ENCODE data around the gene RORB. TPM values are rescaled to one million over a fixed set of nuclear protein-coding genes. Genes with fewer than 3 reads are reported as not detected.

The RORB gene
- total RNA-seq, 4 donors from 2014 or later, result under 0.01 to 2.5 (median 0.94) TPM; not detected in 1

- H3K4me3 ChIP-seq, result no peak overlapping the region
- H3K27me3 ChIP-seq, result peaks cover 0 to 9% of the 10 kb centered on the region in 2 donors
- DNase-seq, result no peak
- peaks cover 0 to 23% (median 0%) of the 10 kb centered on the region in 4 donors for H3K4me1 ChIP-seq
- H3K36me3 ChIP-seq, result no peaks in the 10 kb centered on the region
- TF ChIP-seq POLR2A (IDR thresholded peaks at IDR 0.05) (no peak), CTCF (IDR thresholded peaks at IDR 0.05) (no peak)
- no peaks in the 10 kb centered on the region for H3K9me3 ChIP-seq
- no peak overlapping the region for H3K27ac ChIP-seq
Observed at GRCh38 chr9:74501570-74501969, 4.4 kb downstream of the RORB start.

- TF ChIP-seq CTCF (IDR thresholded peaks at IDR 0.05), result no peak
- TF ChIP-seq POLR2A (IDR thresholded peaks at IDR 0.05), result no peak
- DNase-seq, result no peak
- H3K27me3 ChIP-seq, result peaks cover 0 to 9% of the 10 kb centered on the region in 2 donors
Observed at GRCh38 chr9:74503219-74503618, 6.1 kb downstream of the RORB start.

GRCh38 chr9:74503666-74504065 is 6.5 kb downstream of the RORB start:
- no peak for DNase-seq
- H3K27me3 ChIP-seq, result peaks cover 0 to 9% of the 10 kb centered on the region in 2 donors
- TF ChIP-seq POLR2A (IDR thresholded peaks at IDR 0.05) (no peak), CTCF (IDR thresholded peaks at IDR 0.05) (no peak)
- H3K27ac ChIP-seq, result no peak overlapping the region
- H3K9me3 ChIP-seq, result no peaks in the 10 kb centered on the region
- H3K4me1 ChIP-seq, result peaks cover 0 to 14% (median 0%) of the 10 kb centered on the region in 4 donors
- H3K4me3 ChIP-seq, result no peak overlapping the region
- no peaks in the 10 kb centered on the region for H3K36me3 ChIP-seq

More at GRCh38 chr9:74503219-74503618, 6.1 kb downstream of the RORB start:
- Histone ChIP-seq H3K9me3 (no peaks in the 10 kb centered on the region), H3K36me3 (no peaks in the 10 kb centered on the region), H3K4me3 (no peak overlapping the region), H3K27ac (no peak overlapping the region), H3K4me1 (peaks cover 0 to 19% (median 0%) of the 10 kb centered on the region in 4 donors)

- no peak overlapping the region for H3K27ac ChIP-seq
- no peak overlapping the region for H3K4me3 ChIP-seq
- H3K4me1 ChIP-seq, result no peaks in the 10 kb centered on the region
- H3K36me3 ChIP-seq, result no peaks in the 10 kb centered on the region
- DNase-seq, result no peak
- H3K27me3 ChIP-seq, result no peaks in the 10 kb centered on the region
- TF ChIP-seq POLR2A (IDR thresholded peaks at IDR 0.05) (no peak), CTCF (IDR thresholded peaks at IDR 0.05) (no peak)
- H3K9me3 ChIP-seq, result no peaks in the 10 kb centered on the region
Observed at GRCh38 chr9:74511333-74511732, 14.2 kb downstream of the RORB start.

GRCh38 chr9:74512416-74512815 is 15.3 kb downstream of the RORB start:
- no peak for TF ChIP-seq CTCF (IDR thresholded peaks at IDR 0.05)
- TF ChIP-seq POLR2A (IDR thresholded peaks at IDR 0.05), result no peak
- DNase-seq, result no peak
- no peak overlapping the region for H3K4me3 ChIP-seq

GRCh38 chr9:74513221-74513620 is 16.1 kb downstream of the RORB start:
- Histone ChIP-seq H3K27me3 (no peaks in the 10 kb centered on the region), H3K36me3 (no peaks in the 10 kb centered on the region)

More at GRCh38 chr9:74512416-74512815, 15.3 kb downstream of the RORB start:
- H3K36me3 ChIP-seq, result no peaks in the 10 kb centered on the region
- no peak overlapping the region for H3K27ac ChIP-seq
- no peaks in the 10 kb centered on the region for H3K4me1 ChIP-seq
- H3K27me3 ChIP-seq, result no peaks in the 10 kb centered on the region
- H3K9me3 ChIP-seq, result no peaks in the 10 kb centered on the region

More at GRCh38 chr9:74513221-74513620, 16.1 kb downstream of the RORB start:
- no peak overlapping the region for H3K27ac ChIP-seq
- DNase-seq, result no peak
- no peak overlapping the region for H3K4me3 ChIP-seq
- no peaks in the 10 kb centered on the region for H3K4me1 ChIP-seq
- no peaks in the 10 kb centered on the region for H3K9me3 ChIP-seq
- TF ChIP-seq CTCF (IDR thresholded peaks at IDR 0.05), result no peak
- TF ChIP-seq POLR2A (IDR thresholded peaks at IDR 0.05), result no peak

Measured in Peyer's patch (tissue), 4 donors.